Right lobe of liver (tissue), 4 donors: ENCODE data around the gene DCLRE1B.

ENCODE experiments used
- CTCF ChIP-seq, 4 donors: fragments of 200-600 bp in 3 of 4; fragments of 450-650 bp in 1 of 4; IDR thresholded peaks; one replicate each; pipeline versions ENCODE4 v1.5.1 to v1.8.0; 2016 to 2022; ENCODE audit warnings: antibody characterized with exemption in 4 of 4, mild to moderate bottlenecking in 2 of 4
- POLR2A ChIP-seq: fragments of 450-650 bp; IDR thresholded peaks from one replicate; pipeline ENCODE4 v1.6.1; 2017; ENCODE audit warnings: antibody characterized with exemption, mild to moderate bottlenecking
- donor health status: DM: no; HTN: no; CAD: no.
- donor health status: DM: no; HTN: no; CAD: no.
- donor health status: DM: no; HTN: yes; CAD: no.

DNA sequence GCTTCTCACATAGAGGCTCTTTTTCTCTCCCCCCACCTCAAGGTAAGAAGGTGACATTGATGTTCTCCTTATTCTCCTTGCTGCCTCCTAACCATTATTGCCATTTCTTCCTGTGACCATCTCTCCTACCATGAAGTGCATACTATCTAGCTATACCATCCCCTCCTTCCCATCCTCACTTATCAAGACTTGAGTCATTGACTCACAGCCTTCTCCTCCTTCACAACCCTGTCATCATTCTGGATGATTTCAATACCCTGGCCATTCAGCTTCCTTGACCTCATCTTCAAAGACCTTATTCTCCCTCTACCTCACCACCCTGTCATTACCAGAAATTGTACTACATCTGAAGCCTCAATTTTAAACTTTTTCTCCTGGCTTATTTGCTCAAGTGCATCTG, 13.1 kb downstream of the DCLRE1B start:
- TF ChIP-seq CTCF (IDR thresholded peaks at IDR 0.05): no peak
- no peak for TF ChIP-seq POLR2A
